ELR (cell line): ENCODE results near the gene DNAJC12.
"Not testable (repeated sequence)": the region's sequence is repeated elsewhere in the genome, so short reads cannot be mapped to it uniquely, and the experiment has no call there.

Experiments
- DNase-seq: peaks from one replicate; pipeline ENCODE4 v3.0.0-alpha.2; 2015; ENCODE audit warnings: low read depth

The DNAJC12 gene

DNA sequence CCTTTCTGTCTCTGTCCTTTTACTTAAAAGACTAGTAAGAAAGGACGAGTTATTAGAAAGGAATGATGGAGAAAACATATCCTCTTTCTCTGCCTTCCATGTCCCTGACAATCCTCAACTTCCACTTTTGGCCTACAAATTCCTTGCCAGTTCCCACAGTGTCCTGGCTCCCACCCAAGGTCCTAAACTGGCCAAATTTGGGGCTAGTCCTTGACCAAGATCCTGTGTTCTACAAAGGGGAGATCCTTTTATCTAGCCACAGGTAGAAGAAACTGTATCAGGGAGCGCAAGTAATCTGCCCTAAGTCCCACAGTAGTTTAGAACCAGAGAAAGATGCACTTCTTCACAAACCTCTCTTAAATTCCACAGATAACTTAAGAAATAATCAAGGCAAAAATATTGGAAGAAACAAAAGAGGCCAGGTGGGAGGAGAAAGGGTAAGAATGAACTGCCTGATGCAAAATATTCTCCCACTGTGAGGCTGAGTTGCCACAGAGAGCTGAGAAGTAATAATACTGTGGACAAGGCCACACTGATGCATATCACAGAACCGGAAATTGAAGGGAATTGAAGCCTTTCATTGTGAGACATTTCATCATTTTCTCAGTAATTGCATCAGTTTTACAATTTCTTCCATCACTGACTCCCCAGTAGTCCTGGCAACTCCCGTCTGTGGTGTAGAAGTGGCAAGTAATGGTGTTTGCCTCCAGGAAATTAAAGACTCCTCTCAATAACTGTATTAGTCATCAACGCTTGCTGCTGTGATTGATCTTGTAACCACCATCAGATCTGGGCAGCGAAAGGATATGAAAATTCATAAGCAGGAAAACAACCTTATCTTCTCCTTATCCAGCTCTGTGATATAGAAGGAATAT lies 47.2 kb downstream of the DNAJC12 start:
- peak; percentile 29 for DNase-seq

DNA sequence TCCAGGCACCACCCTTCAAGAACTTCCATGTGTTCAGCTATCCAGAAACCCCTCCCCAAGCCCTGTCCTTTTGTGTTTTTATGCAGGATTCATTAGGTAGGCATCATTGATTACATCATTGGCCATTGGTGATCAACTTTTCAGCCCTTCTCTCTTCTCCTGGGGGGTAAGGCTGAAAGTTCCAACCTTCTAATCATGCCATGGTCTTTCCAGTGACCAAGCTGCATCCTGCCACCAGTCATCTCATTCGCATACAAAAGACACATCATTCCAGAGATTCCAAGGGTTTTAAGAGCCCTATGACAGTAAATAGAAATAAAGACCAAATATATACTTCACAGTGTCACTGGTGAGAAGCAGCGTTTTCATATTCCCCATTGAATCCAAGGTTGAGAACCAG lies 48.2 kb downstream of the DNAJC12 start:
- no peak for DNase-seq

DNA sequence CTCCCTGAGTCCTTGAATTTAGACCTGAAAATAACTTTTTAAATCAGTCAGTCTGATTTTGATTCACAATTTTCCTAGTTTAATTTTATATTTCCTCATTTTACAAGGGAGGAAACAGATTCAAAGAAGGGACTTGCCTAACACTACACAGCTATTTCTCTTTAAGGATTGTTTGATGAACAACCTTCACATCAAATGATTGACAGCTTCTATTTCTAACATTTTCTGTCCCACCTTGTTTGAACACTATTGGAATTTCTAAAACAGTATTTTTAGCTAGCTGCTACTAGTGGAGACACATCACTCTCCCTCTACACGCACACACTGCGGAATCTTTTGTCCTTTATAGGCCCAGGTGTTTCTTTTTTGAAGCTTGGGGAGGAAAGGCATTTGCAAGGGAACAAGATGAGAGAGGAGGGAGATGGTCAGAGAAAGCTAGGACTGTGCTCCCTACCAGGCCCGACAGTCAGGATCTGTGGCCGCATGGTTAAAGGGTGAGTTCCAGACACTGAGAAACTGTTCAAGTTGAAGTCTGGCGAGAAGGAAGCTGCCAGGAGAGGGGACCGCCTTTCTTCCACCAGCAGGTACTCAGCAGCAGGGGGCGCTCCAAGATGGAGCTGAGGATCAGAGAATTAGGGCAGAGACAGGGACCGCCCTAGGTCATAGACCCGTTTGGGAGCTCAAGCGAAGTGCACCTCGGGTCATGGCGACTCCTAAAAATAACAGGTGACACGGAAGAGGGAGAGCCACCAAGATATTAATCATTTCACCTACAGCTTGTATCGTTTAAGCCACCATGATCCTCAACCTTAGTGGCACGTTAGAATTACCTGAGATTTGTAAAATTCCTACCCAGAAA lies 49.7 kb downstream of the DNAJC12 start:
- peak; percentile 63 for DNase-seq

GRCh38 chr10:67785098-67785497 lies 52.9 kb downstream of the DNAJC12 start:
- DNase-seq: no peak

DNA sequence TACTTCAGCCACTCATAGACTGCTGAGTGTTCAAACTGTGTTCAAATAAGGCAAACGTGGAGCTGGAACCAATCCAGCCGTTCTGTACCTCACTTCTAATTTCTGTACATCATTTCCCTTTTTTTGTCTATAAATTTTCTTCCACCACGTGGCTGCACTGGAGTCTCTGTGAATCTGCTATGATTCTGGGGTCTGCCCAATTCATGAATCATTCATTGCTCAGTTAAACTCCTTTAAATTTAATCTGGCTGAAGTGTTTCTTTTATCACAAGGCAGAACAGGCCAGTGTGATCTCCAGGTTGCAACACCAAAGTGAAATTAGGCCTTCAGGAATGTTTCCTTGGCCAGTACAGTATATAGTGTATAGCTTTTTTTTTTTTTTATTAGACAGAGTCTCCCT lies 53.5 kb downstream of the DNAJC12 start:
- no peak for DNase-seq

DNA sequence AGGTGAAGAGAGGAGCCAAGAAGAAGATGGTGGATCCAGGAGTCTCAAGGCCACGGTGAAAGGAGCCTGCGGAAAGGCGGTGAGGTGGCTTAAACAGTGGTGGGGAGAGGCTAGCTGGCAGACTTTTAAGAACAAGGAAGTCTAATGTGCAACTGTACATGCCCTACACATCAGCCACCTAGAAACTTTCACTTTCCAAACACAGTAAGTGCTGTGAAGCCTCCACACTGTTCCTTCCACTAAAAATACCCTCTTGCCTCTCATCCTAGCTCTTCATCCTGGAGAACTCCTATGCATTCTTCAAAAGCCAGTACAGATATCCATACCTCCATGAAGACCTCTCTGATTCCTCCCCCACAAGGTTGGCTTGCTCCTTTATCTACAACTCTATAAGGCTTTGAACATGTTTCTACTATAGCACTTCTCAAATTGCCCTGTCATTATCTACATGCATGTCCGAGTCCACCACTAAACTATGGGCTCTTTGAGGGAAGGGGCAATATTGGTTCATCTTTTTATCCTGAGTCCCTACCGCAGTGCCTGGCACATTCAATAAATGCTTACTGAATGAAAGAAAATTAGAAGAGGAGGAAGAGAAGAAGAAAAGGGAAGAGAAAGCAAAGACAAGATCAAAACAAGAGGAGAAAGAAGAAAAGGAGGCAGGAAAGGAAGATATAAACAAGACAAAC lies 54.2 kb downstream of the DNAJC12 start:
- DNase-seq: no peak

DNA sequence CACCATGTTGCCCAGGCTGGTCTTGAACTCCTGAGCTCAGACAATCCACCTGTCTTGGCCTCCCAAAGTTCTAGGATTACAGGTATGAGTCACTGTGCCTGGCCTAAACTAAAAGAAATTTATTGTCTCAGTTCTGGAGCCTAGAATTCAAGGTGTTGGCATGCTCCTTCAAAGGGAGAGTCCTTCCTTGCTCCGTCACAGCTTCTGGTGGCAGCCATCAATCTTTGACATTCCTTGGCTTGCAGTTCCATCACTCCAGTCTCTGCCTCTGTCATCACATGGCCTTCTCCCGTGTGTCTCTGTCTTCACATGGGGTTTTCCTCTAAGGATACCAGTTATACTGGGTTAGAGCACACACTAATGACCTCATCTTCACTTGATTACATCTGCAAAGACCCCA lies 55.5 kb downstream of the DNAJC12 start:
- no peak for DNase-seq

DNA sequence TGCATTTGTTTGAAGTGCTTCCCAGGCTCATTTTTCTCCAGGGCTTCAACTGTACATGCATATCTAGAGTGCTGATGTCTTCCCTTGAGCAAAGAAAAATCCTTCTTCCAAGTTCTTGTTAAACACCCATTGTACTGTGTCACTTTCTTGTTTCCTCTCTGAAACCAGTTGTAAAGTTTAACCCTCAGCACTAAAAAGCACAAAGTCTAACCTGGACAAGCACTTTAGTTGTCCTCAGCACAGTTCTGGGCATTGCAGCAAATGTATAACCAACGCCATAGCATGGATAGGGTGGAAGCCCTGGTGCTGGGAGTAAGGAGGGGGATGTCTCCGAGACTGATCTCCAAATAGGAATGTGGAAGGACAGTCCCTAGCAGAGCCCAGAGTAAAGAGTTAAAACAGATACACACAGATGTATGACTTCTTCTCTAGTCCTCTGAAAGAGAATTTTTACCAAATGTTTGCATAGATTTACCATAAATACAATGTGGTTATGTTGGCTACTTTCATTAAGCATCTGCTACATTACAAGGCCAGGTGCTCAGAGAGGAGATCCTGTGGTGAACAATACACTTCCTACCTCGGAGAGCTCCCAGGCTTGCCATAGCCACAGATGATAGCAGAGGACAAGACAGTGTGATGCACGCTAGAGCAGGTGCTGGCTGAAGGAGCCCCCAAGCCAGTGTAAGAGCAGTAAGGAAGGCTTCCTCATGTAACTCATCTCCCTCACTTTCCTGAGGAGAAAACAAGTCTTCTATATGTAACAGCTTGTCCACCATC lies 57.0 kb downstream of the DNAJC12 start:
- no peak for DNase-seq

DNA sequence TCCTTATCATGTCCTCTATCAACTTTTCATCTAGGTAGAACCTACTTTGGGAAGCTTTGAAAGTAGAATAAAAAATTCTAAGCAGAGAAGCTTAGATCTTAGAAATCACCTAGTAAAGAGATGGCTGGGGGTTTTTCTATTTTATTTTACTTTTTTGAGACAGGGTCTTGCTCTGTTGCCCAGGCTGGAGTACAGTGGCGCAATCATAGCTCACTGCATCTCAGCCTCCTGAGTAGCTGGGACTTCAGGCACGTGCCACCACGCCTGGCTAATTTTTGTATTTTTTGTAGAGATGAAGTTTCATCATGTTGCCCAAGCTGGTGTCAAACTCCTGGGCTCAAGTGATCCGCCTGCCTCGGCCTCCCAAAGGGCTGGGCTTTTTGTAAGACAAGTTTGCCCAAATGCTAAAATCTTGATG lies 57.8 kb downstream of the DNAJC12 start:
- not testable (repeated sequence) for DNase-seq

- peak; percentile 79 for DNase-seq
Measured at GRCh38 chr10:67779465-67780203, 58.4 kb downstream of the DNAJC12 start.

- DNase-seq: no peak
Measured at GRCh38 chr10:67776371-67776770, 61.6 kb downstream of the DNAJC12 start.

GRCh38 chr10:67775279-67775678 lies 62.7 kb downstream of the DNAJC12 start:
- no peak for DNase-seq

GRCh38 chr10:67772894-67773511 lies 65.0 kb downstream of the DNAJC12 start:
- peak; percentile 54 for DNase-seq

DNA sequence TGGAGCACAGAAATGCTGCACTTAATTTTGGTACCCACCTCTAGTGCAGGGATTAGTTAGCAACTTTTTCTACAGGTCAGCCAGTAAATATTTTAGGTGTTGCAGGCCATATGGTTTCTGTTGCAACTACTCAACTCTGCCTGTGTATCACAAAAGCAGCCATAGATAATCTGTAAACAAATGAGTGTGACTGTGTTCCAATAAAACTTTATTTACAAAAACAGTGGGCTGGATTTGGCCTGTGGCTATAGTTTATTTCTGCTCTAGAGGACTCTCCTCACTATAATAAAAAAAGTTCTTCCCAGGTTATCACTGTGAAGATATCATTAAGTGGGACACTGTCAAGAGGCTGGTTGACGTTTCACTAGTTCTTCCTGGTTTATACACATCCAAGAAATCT lies 65.8 kb downstream of the DNAJC12 start:
- DNase-seq: no peak

GRCh38 chr10:67771200-67771599 lies 66.8 kb downstream of the DNAJC12 start:
- no peak for DNase-seq

DNA sequence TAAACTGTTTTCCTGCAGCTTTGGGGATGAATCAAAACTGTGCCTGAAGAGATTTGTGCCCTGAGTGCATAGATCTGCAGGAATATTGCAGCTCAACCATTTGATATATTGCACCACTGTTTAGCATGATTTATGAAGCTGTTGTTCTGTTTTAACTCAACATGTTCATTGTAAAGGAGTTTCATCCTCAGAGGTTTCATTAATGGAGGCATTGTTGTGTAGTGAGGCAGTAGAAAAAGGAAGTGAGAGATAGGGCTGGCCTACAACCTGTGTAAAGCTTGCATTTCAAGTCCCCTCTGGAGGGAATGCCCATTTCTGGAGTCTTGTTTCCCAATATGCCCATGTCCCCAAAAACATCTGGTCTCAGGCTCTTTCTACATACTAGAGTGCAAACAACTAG lies 67.5 kb downstream of the DNAJC12 start:
- no peak for DNase-seq

GRCh38 chr10:67767244-67767643 lies 70.7 kb downstream of the DNAJC12 start:
- no peak for DNase-seq

DNA sequence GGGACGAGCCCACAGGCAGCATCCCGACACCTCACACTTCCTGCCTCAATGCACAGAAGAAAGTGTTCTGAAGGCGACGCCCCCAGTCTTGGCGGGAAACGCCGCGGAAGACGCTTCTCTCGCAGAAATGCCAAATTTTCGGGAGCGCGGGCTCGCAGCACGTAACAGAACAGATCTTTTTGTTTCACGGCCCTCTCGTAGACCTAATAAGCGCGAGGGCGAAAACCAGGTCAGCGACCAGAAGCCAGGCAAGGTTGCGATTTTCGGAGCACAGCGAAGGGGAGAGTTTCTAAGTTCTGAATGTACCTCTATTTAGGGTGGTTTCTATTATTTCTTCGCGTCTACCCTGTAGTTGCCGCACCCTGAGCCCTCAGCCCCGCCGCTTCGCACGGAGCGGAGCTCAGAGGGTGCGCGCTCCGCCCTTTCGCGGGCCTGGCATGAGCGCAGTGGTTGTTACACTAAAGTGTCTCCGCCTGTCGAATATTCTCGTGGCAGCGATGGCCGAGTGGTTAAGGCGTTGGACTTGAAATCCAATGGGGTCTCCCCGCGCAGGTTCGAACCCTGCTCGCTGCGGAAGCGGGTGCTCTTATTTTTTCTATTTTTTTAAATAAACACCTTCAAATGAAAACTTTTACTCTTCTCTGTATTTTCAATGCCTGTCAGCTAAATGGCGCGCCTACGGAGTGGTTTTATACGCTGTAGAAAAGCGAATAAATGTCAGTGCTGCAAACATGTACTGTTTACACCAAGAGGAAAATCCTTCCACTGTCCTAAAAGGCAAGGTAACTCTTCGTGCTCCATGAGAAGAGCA lies 73.8 kb downstream of the DNAJC12 start:
- DNase-seq: peak; percentile 96

DNA sequence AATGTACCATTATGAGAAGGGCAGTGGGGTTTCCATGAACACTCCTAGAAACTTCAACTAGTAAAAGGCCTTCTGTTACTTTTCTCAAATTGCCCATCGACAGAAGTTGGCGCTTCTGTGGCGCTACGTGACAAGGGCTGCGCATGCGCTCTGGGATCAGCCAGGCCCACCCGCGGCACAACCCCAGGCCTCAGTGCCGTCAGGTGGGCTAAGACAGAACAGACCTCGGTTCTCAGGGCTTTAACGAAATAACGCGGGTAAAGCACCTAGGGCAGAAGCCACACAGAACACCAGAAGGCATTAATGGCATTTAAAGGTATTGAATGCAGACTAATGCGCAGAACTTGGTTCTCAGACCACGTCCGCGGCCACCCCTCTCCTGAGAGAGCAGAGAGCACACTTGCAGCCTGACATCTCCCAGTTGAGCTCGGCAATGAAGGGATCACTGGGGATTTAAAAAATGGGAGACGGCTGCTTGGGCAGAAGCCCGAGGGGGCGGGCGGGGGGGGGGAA lies 74.4 kb downstream of the DNAJC12 start:
- DNase-seq: peak; percentile 64
